Activated CD8-positive, alpha-beta memory T cell treated with anti-CD3 and anti-CD28 coated beads for 24 hours (primary cell): ENCODE data around the gene TIGD2.
"Not testable (repeated sequence)": the region's sequence is repeated elsewhere in the genome, so short reads cannot be mapped to it uniquely, and the experiment has no call there.

Experiments used
- DNase-seq: peaks from one replicate; pipeline ENCODE4 v3.0.0-alpha.2; 2020

Gene TIGD2

DNA sequence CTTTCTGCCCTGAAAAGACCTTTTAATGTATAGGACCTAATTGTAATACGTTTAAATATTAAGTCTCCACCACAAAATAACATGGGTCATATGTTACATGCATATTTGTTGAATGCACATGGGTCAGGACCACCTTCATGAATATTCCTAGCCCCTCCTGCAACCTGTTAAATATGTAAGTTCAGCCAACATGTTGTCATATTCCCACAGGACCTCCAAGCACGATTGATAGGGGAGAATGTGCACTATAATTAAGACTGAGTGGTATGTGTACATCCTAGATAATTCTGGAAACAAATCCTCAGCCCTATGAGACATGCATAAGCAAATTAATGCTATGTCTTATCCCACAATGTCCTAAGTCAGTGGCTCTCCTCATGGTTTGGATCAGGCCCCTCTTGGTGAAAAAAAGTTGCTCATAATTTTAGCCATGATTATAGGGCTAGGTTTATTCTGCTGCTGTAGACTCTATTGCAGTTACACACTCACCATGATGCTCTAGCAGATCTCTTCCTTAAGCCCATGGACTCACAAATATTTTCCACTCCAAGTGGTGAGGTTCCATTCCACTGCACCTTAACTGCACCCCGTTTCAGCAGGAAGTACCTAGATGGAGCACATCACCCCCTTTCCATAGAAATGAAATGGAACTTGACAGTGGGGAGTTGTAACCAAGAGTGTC lies 10.2 kb downstream of the TIGD2 start:
- no peak for DNase-seq

DNA sequence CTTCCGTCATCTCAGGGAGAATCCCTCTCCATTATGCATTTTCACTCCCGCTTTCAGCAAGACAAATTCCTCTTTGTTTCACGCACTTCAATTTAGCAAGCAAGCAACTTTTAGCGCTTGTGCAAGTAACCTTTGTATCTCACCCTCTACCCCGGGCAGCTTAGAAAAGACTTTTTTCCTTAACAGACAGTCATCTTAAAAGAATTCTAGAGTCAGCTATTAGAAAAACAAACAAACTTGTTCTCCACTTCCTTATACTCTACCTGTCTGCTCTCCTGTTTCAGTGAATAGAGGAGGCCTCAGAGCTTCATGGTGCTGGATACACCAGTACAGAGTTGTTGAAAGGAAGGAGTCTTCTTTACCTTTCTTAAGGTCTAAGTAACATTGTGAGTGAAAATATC lies 12.1 kb downstream of the TIGD2 start:
- no peak for DNase-seq

DNA sequence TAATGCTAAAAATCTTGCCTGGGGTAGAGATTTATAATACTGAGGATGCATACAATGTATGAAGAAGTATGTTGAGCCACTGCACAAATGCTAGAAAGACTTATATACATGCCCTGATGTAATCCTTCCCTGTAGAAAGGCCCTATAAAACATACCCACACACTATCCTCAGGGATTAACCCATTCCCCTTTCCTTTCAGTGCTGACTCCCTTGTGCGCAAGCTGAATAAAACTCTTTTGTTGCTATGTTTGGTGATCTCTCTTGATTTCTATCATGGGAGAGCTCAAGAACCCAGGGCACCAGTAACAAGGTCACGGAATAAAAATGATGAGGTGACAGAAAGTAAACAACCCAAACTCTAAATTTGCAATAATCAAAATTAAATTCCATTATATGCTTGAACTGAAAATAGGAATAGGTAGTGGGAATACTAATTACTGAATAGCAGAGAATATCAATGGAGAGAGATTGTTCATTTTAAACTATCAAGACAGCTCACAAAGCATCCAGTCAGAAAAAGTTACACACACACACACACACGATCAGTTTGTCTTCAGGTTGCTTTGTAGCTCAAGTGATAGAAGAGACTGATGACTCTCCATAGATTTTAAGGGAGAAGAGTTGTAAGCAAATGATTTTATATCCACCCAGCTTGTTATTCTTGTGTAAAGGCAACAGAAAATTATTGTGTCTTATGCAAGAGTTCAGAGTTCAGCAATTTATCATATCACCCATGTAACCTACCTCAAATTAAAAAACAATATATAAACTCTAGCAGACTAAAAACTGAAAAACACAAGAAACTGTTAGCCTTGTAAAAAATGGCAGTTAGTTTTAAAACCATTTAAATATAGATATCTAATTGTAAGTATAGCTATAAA lies 14.8 kb downstream of the TIGD2 start:
- no peak for DNase-seq

DNA sequence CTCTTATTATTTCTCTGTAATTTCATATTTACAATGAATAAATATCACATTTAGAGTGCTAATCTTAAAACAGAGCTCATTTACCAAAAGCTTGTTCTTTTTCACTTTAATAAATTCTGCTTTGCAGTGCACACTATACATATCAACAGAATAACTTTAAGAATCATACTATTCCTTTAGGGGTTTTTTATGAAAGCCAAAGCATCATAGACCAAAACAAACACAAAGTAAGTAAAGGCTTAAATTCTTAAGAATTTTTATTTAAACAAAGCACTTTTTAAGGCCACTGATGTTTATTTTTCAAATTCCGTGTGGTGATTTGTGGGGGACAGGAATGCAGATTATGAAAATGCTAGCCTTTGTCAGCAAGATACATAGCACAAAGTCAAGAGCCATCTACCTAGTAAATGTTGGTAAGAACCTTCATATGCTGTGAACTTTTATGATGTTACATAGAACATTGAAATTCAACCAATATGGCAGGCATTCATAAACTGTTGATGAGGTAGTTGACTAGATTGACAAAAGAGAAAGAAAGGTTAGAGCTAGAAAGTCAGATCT lies 17.8 kb downstream of the TIGD2 start:
- no peak for DNase-seq

DNA sequence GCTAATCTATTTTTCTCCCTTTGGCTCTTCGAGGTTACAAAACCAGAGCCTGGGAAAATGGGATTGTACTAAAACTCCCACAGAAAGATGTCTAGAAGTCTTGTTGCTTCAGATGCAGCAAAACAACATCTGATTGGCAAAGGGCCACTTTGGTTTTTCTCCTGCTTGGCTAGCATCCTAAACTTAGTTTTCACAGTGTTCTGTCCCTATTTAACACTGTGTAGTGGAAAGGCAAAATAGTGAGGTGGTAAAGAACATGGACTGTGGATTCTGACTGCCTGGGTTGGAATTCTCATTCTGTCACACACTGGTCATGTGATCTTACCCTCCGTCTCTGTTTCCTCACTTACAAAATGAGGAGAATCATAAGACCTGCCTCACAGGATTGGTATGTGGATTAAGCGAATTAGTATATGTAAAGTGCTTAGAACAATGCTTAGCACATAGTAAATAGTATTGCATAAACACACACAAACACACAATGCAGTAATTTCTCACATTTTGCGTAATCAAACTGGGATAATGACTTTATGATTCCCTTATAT lies 23.5 kb downstream of the TIGD2 start:
- DNase-seq, result no peak

DNA sequence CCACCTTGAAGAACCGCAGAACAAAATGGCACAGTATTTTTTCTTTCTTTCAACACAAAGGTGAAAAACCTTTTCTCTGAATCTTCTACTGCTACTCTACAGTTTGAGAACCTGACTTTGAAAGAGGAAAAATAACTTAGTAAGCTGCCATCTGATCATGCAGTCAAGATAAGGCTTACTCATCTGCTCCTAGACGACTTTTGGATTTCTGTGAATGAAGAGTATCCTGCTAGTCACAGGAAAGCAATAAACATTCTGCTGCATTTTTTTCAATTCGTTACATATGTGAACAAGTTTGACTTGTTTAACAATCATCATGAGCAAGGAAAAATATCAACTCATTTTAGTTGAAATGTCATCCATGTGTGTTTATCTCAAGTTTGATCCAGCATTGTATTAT lies 25.2 kb downstream of the TIGD2 start:
- no peak for DNase-seq

DNA sequence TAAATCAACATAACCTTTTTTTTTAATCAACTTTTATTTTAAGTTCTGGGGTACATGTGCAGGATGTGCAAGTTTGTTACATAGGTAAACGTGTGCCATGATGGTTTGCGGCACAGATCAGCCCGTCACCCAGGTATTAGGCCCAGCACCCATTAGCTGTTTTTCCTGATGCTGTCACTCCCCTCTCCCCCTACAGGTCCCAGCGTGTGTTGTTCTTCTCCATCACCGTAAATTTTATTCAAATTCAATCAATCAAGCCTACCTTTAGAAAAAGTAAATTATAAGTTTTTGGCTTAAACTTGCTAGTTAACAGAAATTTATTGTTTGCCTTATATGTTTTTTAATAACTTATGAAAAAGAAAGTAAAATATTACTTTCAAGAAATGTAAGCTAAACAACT lies 25.9 kb downstream of the TIGD2 start:
- no peak for DNase-seq

DNA sequence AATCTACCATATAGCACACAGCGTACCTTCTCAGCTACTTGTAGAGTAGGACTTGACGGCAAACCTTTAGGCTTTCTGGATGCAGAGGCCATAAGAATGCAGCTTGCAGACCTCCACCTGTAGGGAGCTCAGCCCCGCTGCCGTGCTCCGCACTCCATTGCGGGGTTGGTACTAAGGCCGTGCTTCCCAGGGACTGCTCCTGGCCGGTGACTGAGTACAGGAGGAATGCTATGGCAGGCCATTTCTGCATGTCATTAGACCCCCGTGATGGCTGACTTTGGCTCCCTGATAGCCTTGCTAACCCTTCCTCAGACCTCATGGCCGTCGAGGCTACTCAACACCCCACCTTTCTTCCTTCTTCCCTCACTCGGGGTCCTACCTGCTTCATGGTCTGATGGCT lies 26.4 kb downstream of the TIGD2 start:
- DNase-seq, result no peak

DNA sequence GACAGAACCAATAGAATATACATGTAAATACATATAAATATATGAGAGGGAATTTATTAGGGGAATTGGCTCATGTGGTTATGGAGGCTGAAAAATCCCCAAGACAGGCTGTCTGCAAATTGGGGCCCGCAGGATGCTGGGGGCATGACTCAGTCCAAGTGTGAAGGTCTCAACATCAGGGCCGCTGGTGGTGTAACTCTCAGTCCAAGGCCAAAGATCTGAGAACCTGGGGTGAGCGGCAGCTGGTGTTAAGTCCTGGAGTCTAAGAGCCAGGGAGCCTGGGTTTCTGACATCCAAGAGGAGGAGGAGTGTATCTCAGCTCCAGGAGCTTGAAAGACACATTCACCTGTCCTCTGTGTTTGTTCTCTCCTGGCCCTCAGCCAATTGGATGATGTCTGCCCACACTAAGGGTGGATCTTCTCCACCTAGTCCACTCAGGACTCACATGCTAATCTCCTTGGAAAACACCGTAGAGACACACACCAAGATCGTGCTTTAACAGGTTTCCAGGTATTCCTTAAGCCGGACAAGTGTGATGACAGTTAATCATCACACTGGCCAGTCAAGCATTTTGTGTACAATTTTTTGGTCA lies 28.9 kb downstream of the TIGD2 start:
- no peak for DNase-seq

DNA sequence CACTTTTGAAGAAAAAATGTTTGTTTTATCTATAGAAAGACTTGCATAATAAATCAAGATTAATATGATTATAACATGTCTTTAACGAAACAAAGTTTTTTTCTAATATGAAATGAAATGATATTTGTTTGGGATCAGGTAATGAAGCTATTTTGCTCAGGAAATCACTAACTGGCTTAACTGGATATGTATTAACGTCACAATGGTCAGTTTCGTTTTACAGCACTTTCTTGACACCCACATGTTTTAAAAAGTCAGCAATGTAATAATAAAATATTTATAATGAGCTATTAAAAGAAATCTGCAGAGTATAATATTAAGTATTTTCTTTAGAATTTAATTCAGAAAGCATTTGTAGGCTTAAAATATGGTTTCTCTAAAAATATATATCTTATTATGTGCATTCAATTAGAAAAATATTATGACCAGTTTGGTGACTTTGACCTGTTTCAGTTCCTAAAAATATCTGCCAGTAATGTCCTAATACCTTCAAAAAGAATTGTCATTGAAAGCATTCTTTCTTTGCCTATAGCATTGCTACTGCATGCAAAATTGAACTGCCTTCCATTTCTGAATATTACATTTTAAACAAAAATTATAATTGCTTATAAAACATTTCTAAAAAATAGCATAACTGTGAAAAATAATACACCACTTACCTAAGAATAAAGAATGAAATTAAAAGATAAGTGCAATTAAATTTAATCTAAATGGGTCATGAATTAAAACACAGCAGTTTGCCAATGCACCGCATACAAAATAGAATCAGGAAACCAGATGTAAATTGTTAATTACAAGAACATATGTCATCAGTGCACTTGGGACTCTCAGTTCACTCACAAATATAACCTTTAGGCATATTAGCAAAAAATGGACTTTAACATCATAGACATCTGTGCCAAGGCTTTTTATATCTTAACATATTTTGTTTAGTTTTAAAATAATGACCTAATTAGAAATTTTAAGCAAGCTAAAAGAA lies 31.6 kb downstream of the TIGD2 start:
- DNase-seq, result no peak

DNA sequence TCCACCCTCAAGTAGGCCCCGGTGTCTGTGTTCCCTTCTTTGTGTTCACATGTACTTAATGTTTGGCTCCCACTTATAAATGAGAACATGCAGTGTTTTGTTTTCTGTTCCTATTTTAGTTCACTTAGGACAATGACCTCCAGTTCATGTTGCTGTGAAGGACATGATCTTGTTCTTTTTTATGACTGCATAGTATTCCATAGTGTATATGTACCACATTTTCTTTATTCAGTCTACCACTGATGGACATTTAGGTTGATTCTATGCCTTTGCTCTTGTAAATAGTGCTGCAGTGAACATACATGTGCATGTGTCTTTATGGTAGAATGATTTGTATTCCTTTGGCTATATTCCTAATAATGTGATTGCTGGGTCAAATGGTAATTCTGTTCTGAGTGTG lies 33.3 kb downstream of the TIGD2 start:
- DNase-seq, result not testable (repeated sequence)

DNA sequence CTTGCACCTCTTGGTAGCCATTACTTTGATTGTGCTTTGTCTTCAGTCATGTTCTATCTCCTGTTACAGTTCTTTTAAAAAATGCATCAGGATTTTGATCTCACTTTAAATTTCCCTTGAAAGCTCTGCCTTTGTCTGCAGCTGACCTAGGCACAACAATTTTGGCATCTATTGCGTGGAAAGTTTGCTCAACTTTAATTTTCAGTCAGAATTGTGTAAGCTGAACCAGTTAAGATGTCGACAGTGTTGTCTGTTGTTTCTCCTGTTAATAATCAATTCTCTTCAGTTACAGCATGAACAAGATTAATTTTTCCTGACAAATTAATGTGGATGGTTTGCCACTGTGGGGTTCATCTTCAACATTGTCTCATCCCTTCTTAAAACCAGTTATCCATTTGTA lies 34.9 kb downstream of the TIGD2 start:
- no peak for DNase-seq

DNA sequence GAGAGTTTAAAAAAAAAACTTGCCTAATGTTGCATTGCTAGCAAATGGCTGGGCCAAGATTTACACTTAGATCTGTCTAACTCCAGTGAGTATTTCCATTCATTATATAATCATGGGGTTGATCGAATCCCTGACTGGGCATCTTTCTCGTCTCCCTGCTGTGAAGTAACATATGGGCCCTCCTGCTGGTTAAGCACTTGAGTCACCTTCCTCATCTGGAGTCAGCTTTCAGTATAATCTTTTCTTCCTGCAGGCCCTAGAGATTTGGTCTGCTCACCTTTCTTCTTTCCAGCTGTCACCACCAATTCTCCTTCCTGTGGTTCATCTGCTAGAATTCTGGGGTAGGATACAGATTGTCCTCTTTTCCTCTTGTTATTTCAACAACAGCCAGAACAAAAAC lies 41.6 kb downstream of the TIGD2 start:
- no peak for DNase-seq

DNA sequence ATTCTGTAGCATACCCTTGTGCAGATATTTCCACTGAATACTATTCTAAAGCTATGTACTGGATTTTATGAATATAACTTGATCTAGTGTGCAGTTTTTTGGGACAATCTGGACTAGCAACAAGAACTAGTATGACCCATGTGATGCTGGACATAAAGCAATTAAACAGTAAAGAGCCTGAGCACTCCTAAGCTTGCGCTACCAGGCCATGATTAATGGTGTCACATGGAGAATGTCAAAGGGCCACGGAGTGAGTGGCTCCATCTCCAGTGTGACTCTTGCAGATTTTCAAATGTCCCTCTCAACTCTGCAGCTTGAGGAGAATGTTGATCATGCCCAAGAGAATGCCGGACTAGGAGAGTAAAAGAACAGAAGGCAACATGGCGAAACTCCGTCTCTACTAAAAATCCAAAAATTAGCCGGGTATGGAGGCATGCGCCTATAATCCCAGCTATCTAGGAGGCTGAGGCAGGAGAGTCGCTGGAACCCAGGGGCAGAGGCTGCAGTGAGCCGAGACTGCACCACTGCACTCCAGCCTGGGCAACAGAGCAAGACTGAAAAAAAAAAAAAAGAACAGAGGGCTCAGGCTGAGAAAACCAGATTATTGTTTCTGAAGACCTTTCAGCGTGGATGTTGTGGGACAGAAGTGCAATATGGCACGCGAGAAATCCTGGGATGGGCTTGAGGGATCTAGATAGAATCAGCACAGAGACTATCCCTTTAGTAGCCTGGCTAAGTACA lies 45.0 kb downstream of the TIGD2 start:
- no peak for DNase-seq

DNA sequence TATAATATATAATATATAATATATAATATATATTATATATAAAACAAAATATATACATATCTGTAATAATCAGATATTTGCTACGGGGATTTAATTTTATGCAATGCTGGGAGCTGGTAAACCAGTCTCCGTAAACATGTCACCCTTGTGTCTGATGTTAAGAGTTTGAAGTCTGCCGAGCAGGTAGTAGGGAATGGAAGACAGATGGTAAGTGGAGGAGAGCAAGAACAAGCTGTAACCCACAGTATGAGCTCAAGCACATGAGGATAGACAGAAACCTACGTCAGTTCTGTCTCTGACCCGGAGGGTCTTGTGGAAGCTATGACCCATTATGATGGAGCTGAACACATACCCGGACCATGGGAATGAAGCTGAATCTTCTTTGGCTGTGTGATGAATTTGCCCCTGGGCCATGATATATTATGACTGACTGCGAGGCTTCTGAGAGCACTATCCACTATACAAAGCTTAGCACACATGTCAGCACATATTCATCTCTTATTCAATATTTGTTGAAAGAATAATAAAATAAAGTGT lies 46.2 kb downstream of the TIGD2 start:
- DNase-seq, result no peak

DNA sequence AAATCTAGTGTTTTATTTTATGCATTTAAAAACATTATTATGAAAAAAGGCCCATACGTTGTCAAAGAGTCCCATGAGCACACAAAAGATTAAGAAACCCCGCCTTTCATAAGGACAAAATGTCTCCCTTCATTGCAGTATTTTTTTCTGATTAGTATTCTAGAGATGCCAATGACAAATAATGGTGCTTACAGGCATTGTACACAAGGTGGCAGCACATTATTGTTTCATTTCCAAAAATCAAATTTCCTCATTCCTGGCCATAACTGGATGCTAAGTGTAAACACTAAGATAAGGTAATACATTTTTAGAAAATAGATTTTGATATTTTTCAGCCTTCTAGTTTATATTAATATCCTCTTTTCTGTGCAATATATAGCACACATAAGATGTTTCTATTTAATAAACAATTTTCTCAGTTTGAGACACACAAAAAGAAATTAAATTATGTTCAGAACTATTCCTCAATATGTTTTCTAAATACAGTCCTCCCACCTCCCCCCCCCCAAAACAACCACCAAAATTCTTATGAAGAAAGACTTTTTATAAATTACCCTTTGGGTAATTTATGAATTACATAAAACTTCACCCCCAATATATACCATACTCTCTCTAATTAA lies 47.7 kb downstream of the TIGD2 start:
- DNase-seq, result no peak

DNA sequence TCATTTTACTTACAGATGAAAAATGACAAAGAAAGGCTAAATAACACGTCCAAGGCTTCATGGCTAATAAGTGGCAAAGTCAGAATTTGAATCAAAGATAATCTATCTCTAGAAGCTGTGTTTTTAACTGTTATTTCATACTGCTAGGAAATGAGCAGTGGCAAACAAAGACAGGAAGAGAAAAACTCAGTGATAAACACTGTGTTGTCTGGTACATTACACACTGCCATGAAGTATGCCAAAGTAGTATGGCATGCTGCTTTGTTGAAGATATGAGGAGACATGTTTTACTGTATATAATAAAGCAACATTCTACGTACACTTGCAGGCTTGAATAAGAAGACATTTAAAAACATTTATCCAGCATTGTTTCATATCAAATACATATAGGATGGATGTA lies 49.5 kb downstream of the TIGD2 start:
- no peak for DNase-seq

DNA sequence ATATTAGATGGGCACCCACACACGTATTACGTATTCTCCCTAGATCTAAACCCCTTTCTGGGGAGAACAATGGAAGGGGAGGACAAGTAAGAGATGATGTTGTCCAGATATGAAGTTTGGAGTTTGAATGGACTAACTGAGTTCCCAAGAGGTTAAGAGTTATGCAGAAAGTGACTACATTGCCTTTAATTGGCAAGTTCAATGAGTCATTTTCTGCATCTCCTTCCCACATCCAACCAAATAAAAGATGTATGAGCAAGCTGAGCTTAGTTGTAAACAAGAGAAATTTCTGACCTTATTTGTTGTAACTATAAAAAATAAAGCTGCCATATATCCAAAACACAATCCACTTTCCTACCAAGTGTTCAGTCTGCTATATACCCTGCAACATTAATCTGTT lies 50.5 kb downstream of the TIGD2 start:
- DNase-seq, result no peak

DNA sequence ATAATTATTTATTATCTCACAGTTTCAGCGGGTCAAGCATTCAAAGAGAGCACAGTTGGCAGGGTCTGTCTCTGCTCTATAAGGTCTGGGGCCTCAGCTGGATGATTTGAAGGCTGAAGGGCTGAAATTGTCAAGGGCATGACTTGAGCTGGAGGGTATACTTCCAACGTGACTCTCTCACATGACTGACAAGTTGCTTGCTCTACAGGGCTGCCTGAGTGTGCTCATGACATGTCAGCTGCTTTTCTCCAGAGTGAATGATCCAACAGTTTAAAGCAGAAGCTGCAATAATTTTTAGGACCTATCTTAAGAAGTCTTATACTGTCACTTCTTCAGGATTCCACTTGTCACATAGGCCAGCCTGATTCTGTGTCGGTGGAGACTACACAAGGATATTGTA lies 51.2 kb downstream of the TIGD2 start:
- DNase-seq, result no peak

DNA sequence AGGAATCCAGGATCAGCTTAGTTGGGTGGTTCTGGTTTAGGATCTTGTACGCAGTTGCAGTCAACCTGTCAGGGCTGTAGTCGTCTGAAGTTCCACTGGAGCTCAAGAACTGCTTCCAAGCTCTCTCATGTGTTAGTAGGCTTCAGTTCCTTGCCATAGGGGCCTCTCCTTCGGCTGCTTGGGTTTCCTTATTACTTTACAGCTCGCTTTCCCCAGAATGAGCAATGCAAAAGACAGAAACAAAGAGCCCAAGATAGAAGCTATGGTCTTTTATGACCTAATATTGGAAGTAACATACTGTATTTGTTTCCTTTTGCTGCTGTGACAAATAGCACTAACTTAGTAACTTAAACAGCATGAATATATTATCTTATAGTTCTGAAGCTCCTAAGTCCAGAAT lies 51.7 kb downstream of the TIGD2 start:
- DNase-seq, result no peak

DNA sequence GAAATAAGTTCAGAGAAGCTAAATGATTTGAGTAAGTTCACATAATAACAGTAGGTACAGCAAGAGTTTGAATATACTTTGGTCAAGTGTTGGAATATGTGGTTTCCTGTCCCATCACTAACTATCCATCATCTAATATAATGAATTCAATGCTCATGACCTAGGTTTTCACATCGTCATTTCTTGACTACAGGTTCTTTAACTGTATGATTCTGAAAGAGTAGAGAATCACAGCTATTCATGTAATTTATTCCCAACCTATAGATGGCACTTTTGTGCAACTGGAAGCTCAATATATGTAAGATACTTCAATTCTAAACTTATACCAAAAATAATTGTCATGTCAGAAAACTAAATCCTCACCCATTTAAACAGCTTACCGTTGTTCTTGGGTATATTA lies 53.1 kb downstream of the TIGD2 start:
- DNase-seq, result no peak
